AG20443 (cell line): ENCODE results near the gene C2CD4C.
"Not testable (repeated sequence)": the region's sequence is repeated elsewhere in the genome, so short reads cannot be mapped to it uniquely, and the experiment has no call there.

Experiments
- DNase-seq: peaks from one replicate; pipeline ENCODE4 v3.0.0; 2012; ENCODE audit warnings: low spot score, mixed read lengths

C2CD4C gene

GRCh38 chr19:400976-401865 lies 7.7 kb downstream of the C2CD4C start:
- DNase-seq: no peak

GRCh38 chr19:399370-399769 lies 9.6 kb downstream of the C2CD4C start:
- DNase-seq: no peak

GRCh38 chr19:398719-399118 lies 10.2 kb downstream of the C2CD4C start:
- DNase-seq: no peak

- DNase-seq: no peak
Measured at GRCh38 chr19:397941-398706, 10.8 kb downstream of the C2CD4C start.

- DNase-seq: no peak
Measured at GRCh38 chr19:397321-397720, 11.6 kb downstream of the C2CD4C start.

- DNase-seq: no peak
Measured at GRCh38 chr19:395467-395866, 13.5 kb downstream of the C2CD4C start.

GRCh38 chr19:394857-395256 lies 14.1 kb downstream of the C2CD4C start:
- not testable (repeated sequence) for DNase-seq

GRCh38 chr19:393560-393959 lies 15.4 kb downstream of the C2CD4C start:
- not testable (repeated sequence) for DNase-seq

GRCh38 chr19:392375-392970 lies 16.5 kb downstream of the C2CD4C start:
- DNase-seq: no peak

GRCh38 chr19:391726-392374 lies 17.1 kb downstream of the C2CD4C start:
- DNase-seq: no peak

GRCh38 chr19:391207-391557 lies 17.8 kb downstream of the C2CD4C start:
- no peak for DNase-seq

- no peak for DNase-seq
Measured at GRCh38 chr19:390386-391206, 18.4 kb downstream of the C2CD4C start.

- DNase-seq: no peak
Measured at GRCh38 chr19:389935-390289, 19.0 kb downstream of the C2CD4C start.

GRCh38 chr19:389255-389934 lies 19.6 kb downstream of the C2CD4C start:
- no peak for DNase-seq

GRCh38 chr19:388691-389090 lies 20.3 kb downstream of the C2CD4C start:
- DNase-seq: no peak

- DNase-seq: no peak
Measured at GRCh38 chr19:387777-388176, 21.2 kb downstream of the C2CD4C start.

- not testable (repeated sequence) for DNase-seq
Measured at GRCh38 chr19:386632-387301, 22.2 kb downstream of the C2CD4C start.

- not testable (repeated sequence) for DNase-seq
Measured at GRCh38 chr19:386189-386588, 22.8 kb downstream of the C2CD4C start.

GRCh38 chr19:384799-385169 lies 24.2 kb downstream of the C2CD4C start:
- no peak for DNase-seq
